Endothelial cell of umbilical vein (primary cell): ENCODE measurements around the gene NEK7. TPM values are rescaled to one million over a fixed set of nuclear protein-coding genes. Genes with fewer than 3 reads are reported as not detected.

ENCODE experiments used
- BruUV-seq: library from RNA; stranded (reverse); fragments of 400-500 nt; replicated peaks from 2 replicates; lab custom pipeline; 2021; lab: Mats Ljungman, UMichigan
- CTCF ChIA-PET: fragments of 300-600, 350-600 bp; sonication (Branson Sonifier 250); formaldehyde crosslinking; loops from one replicate; lab custom pipeline; 2021; ENCODE audit warnings: antibody characterized with exemption, inconsistent platforms; lab: Charles Lee
- POLR2A ChIA-PET: fragments of 300-600, 350-600 bp; sonication (Branson Sonifier 250); formaldehyde crosslinking; loops from one replicate; lab custom pipeline; 2021; ENCODE audit warnings: antibody characterized with exemption, inconsistent platforms; lab: Charles Lee
- DNase-seq: peaks from one replicate; pipeline ENCODE4 v3.0.0-alpha.2; 2011; ENCODE audit warnings: low read depth, low spot score
- FAIRE-seq: peaks from 2 replicates; lab custom pipeline; 2011; peaks lifted over from hg19 to GRCh38; lab: Jason Lieb, UNC
- H2AFZ ChIP-seq: 2 replicates; pipeline ENCODE4 v1.6.0; 2012; ENCODE audit warnings: low read depth, low read length, control low read depth, inconsistent platforms
- H3K27ac ChIP-seq: 2 replicates; pipeline ENCODE4 v1.5.1; 2011; ENCODE audit warnings: low read depth, mild to moderate bottlenecking, control low read depth, low read length, moderate library complexity; ENCODE audit not compliant: insufficient read depth
- H3K27me3 ChIP-seq, 2 experiments: 2 replicates each; pipeline versions ENCODE4 v1.6.0 to v1.6.1; 2011; ENCODE audit warnings: low read length in 2 of 2, mixed read lengths in 1 of 2; ENCODE audit not compliant: control insufficient read depth in 2 of 2, insufficient read depth in 2 of 2
- H3K36me3 ChIP-seq, 2 experiments: 2 replicates in 1 of 2; 3 replicates in 1 of 2; pipeline ENCODE4 v1.5.1; 2011; ENCODE audit warnings: low read length in 2 of 2, mild to moderate bottlenecking in 1 of 2, moderate library complexity in 1 of 2; ENCODE audit not compliant: control insufficient read depth in 2 of 2, insufficient read depth in 2 of 2; ENCODE audit errors: extremely low read depth in 1 of 2
- H3K4me1 ChIP-seq: 3 replicates; pipeline ENCODE4 v1.5.1; 2011; ENCODE audit warnings: mild to moderate bottlenecking, low read length; ENCODE audit not compliant: control insufficient read depth, insufficient read depth; ENCODE audit errors: extremely low read depth
- H3K4me2 ChIP-seq: 2 replicates; pipeline ENCODE4 v1.6.1; 2011; ENCODE audit warnings: low read length, control low read depth, mixed read lengths; ENCODE audit not compliant: insufficient read depth
- H3K4me3 ChIP-seq, 3 experiments: fragments of 200-600 bp in 1 of 3; sonication (generic), shearing (Covaris generic) in 1 of 3; replicated peaks in 1 of 3; 2 replicates each; pipeline ENCODE4 v1.5.1; 2011 to 2016; ENCODE audit warnings: control low read depth in 3 of 3, low read length in 3 of 3, mild to moderate bottlenecking in 2 of 3, inconsistent platforms in 1 of 3, low read depth in 1 of 3, moderate library complexity in 1 of 3; ENCODE audit not compliant: insufficient read depth in 1 of 3
- H3K79me2 ChIP-seq: 2 replicates; pipeline ENCODE4 v1.6.0; 2012; ENCODE audit warnings: low read length, inconsistent platforms; ENCODE audit not compliant: control insufficient read depth, insufficient read depth
- H3K9ac ChIP-seq: replicated peaks from 2 replicates; pipeline ENCODE3; 2011; ENCODE audit warnings: low read length, control low read depth; ENCODE audit not compliant: insufficient read depth; ENCODE audit errors: extremely low read depth
- H3K9me1 ChIP-seq: replicated peaks from 3 replicates; pipeline ENCODE4 v1.6.0; 2011; ENCODE audit warnings: mild to moderate bottlenecking, low read length; ENCODE audit not compliant: control insufficient read depth, insufficient read depth; ENCODE audit errors: extremely low read depth
- H3K9me3 ChIP-seq: replicated peaks from 2 replicates; pipeline ENCODE4 v1.5.1; 2012; ENCODE audit warnings: low read length, inconsistent platforms; ENCODE audit not compliant: control insufficient read depth, insufficient read depth
- H4K20me1 ChIP-seq: replicated peaks from 2 replicates; pipeline ENCODE3; 2011; ENCODE audit warnings: mild to moderate bottlenecking, low read length; ENCODE audit not compliant: control insufficient read depth, insufficient read depth; ENCODE audit errors: extremely low read depth
- CTCF ChIP-seq, 2 donors: IDR thresholded peaks; 1 replicate in 1 of 2; 2 replicates in 1 of 2; pipeline ENCODE4 v1.5.1; 2011; ENCODE audit warnings: low read length in 2 of 2, mild to moderate bottlenecking in 2 of 2, moderate library complexity in 2 of 2, control low read depth in 1 of 2, inconsistent platforms in 1 of 2, low read depth in 1 of 2; ENCODE audit not compliant: insufficient read depth in 1 of 2; ENCODE audit errors: extremely low read depth in 1 of 2
- EZH2 ChIP-seq: IDR thresholded peaks from 2 replicates; pipeline ENCODE4 v1.6.1; 2012; ENCODE audit warnings: borderline replicate concordance, low read depth, mild to moderate bottlenecking, moderate library complexity, low read length, inconsistent platforms; ENCODE audit not compliant: severe bottlenecking
- FOS ChIP-seq: IDR thresholded peaks from 2 replicates; pipeline ENCODE4 v1.6.1; 2011; ENCODE audit warnings: mild to moderate bottlenecking, low read length, moderate library complexity, borderline replicate concordance; ENCODE audit not compliant: insufficient read depth
- GATA2 ChIP-seq: IDR thresholded peaks from 2 replicates; pipeline ENCODE4 v1.7.0; 2011; ENCODE audit warnings: low read depth, mild to moderate bottlenecking, moderate library complexity, mixed read lengths, low read length; ENCODE audit not compliant: insufficient read length, insufficient read depth
- JUN ChIP-seq: IDR thresholded peaks from 2 replicates; pipeline ENCODE4 v1.6.1; 2011; ENCODE audit warnings: borderline replicate concordance, low read depth; ENCODE audit not compliant: insufficient read length, insufficient read depth
- MAX ChIP-seq: IDR thresholded peaks from 2 replicates; pipeline ENCODE4 v1.6.1; 2011; ENCODE audit not compliant: insufficient read depth, insufficient read length
- MYC ChIP-seq: IDR thresholded peaks from one replicate; pipeline ENCODE4 v1.6.1; 2011; ENCODE audit warnings: mild to moderate bottlenecking, low read depth, low read length
- POLR2A ChIP-seq: IDR thresholded peaks from 2 replicates; pipeline ENCODE4 v1.6.1; 2012; ENCODE audit warnings: low read depth, mild to moderate bottlenecking, control low read depth, low read length
- POLR2AphosphoS5 ChIP-seq: IDR thresholded peaks from 2 replicates; pipeline ENCODE4 v1.6.1; 2012; ENCODE audit warnings: low read depth, mild to moderate bottlenecking, control low read depth, low read length, moderate library complexity; ENCODE audit not compliant: insufficient read depth
- dilution Hi-C: fragments of 300-500 bp; cut with MboI; formaldehyde crosslinking; loops from one replicate; pipeline ENCODE4 v1.15.0; 2019; ENCODE audit warnings: low sequenced_read_pairs; ENCODE audit not compliant: extremely low pct_ligation_motif_present
- intact Hi-C: fragments of 100-400 bp; cut with micrococcal nuclease; formaldehyde crosslinking; loops from one replicate; pipeline ENCODE4 v1.10.0; 2022
- polyA plus RNA-seq, 4 experiments: library from polyadenylated mRNA; depleted of rRNA in 3 of 4; stranded (reverse) in 3 of 4; unstranded in 1 of 4; fragments of >200 nt; gene quantifications; 2 replicates each; pipeline versions ENCODE4 v1.2.1 to v1.2.3, GENCODE V29; 2011 to 2012; ENCODE audit warnings: missing spikeins in 1 of 4
- total RNA-seq: library from RNA; stranded (reverse); gene quantifications from 2 replicates; pipeline ENCODE4 v1.2.3, GENCODE V29; 2021

Gene NEK7
- total and polyA plus RNA-seq, 2 donors (not counting 3 experiments of a cell fraction or from before 2014, with no cell fraction given): 22.6 to 45.7 TPM

GRCh38 chr1:198254948-198255347 is 98.2 kb downstream of the NEK7 start:
- no peak overlapping the region for H3K9ac ChIP-seq

GRCh38 chr1:198255784-198256183 is 99.0 kb downstream of the NEK7 start:
- no TSS peak for BruUV-seq

More at GRCh38 chr1:198254948-198255347, 98.2 kb downstream of the NEK7 start:
- BruUV-seq: no TSS peak
- Histone ChIP-seq H3K4me3 (no peak overlapping the region), H4K20me1 (no peaks in the 10 kb centered on the region), H3K27me3 (no peaks in the 10 kb centered on the region), H2AFZ (no peak overlapping the region), H3K27ac (no peak overlapping the region), H3K36me3 (no peaks in the 10 kb centered on the region), H3K4me1 (peaks cover 22% of the 10 kb centered on the region), H3K4me2 (no peak overlapping the region), H3K79me2 (peaks cover 20% of the 10 kb centered on the region), H3K9me1 (no peaks in the 10 kb centered on the region), H3K9me3 (no peaks in the 10 kb centered on the region)
- FAIRE-seq: no peak
- dilution Hi-C loops (no loop called here), intact Hi-C loops (no loop called here)
- POLR2A ChIA-PET: no interaction called here
- TF ChIP-seq POLR2A (no peak), EZH2 (no peak), MAX (no peak), FOS (no peak), GATA2 (no peak), JUN (no peak)
- CTCF ChIA-PET: interaction anchor here (0.8 to 3.0 kb wide), 4 partner anchors 10 to 431 kb away, joined by 3 to 12 read pairs (median 5); no protein-coding TSS in a partner anchor
- no peak for DNase-seq

More at GRCh38 chr1:198255784-198256183, 99.0 kb downstream of the NEK7 start:
- dilution Hi-C loops: no loop called here
- Histone ChIP-seq H3K27me3 (no peaks in the 10 kb centered on the region), H3K36me3 (no peaks in the 10 kb centered on the region), H3K9me3 (no peaks in the 10 kb centered on the region), H3K4me2 (no peak overlapping the region), H3K27ac (no peak overlapping the region), H3K4me3 (no peak overlapping the region), H3K79me2 (peaks cover 20% of the 10 kb centered on the region), H3K4me1 (peaks cover 22% of the 10 kb centered on the region), H2AFZ (no peak overlapping the region), H4K20me1 (no peaks in the 10 kb centered on the region), H3K9me1 (no peaks in the 10 kb centered on the region), H3K9ac (no peak overlapping the region)
- ChIA-PET POLR2A (no interaction called here), CTCF (interaction anchor here (1.1 to 3.0 kb wide), 2 partner anchors 9 to 19 kb away, joined by 3 to 12 read pairs; no protein-coding TSS in a partner anchor)
- FAIRE-seq (no peak), DNase-seq (no peak)
- TF ChIP-seq GATA2 (no peak), JUN (no peak), MYC (no peak), CTCF (IDR thresholded peaks at IDR 0.05; ENCODE audit: extremely low read depth in 1 of 2, insufficient read depth in 1 of 2, low read depth in 1 of 2, low read length in 2 of 2) (no peak), MAX (no peak), POLR2A (no peak), EZH2 (no peak), FOS (no peak), POLR2AphosphoS5 (no peak)
- intact Hi-C loops: no loop called here
